Activated CD4-positive, CD25-positive, alpha-beta regulatory T cell treated with anti-CD3 and anti-CD28 coated beads, Interleukin-2, amount 50 U/mL, for 72 hours (primary cell): Measurements from ENCODE around the gene FUNDC1.
"Not testable (repeated sequence)": the region's sequence is repeated elsewhere in the genome, so short reads cannot be mapped to it uniquely, and the experiment has no call there.

Experiments
- DNase-seq: peaks from one replicate; pipeline ENCODE4 v3.0.0; 2021

The FUNDC1 gene, protein sequence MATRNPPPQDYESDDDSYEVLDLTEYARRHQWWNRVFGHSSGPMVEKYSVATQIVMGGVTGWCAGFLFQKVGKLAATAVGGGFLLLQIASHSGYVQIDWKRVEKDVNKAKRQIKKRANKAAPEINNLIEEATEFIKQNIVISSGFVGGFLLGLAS

DNA sequence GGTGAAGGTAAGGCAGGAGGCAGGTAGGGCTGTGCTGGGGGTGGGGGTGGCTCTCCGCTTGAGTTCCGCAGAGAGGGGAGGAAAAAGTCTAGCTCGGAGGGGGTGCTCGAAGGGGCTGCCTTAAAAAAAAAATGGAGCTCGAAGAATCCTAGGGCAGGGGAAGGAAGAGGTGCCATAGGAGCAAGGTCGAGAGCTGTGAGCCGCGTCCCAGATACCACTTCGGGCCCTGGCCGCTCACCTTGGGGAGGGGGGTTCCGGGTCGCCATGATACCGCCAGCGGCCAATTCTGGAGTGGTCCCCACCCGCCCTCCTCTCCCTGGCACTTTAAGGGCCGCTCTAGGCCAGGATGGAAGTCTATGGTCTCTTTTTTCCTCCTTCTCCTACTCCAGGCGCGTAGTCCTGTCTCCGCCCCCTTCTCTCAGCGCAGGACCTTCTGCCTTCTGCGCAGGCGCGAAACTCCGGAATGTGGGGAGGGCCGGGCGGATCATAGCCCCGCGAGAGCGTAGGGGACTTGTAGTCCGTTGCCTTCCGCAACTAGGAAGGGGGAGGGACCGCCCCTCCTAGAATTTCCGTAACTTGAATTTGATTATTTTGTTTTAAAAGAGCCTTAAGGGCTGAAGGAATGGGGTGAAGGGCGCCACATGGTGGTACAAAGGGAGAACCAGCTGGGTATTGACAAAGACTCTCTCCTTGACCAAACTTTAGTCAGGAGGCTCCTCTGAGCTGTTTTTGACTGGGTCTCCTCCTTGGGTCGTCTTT is at the start of gene FUNDC1:
FUNDC1 (minus strand) TSS at position 293 of the 759 bp plus-strand sequence; CDS start at position 266, 27 bp downstream.
- DNase-seq: peak; percentile 93

DNA sequence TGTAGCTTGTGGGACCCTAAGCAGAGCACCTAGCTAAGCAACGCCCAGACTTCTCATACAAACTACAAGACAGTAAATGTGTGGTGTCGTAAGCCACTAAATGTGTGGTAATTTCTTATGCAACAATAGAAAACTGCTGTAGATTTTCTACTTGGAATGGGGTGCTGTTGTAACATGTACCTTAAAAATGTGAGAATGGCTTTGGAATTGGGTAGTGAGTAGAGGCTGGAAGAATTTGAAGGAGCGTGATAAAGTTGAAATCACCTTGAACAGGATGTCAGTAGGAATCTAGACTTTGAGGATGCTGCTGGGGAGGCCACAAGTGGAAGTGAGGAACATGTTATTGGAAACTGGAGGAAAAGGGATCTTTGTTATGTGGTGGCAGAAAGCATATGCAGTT is 43.2 kb upstream of the FUNDC1 start:
- DNase-seq: no peak

DNA sequence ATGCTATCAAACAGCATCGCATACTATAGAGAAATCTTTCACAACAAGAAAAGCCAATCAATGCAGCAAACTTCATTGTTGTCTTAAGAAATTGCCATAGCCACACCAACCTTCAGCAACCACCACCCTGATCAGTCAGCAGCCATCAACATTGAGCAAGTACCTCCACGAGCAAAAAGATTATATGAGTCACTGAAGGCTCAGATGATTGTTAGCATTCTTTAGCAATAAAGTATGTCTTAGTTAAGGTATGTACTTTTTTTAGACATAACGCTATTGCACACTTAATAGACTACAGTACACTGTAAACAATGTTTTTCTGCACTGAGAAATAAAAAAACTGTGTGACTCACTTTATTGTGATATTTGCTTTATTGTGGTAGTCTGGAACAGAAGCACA is 37.8 kb upstream of the FUNDC1 start:
- no peak for DNase-seq

DNA sequence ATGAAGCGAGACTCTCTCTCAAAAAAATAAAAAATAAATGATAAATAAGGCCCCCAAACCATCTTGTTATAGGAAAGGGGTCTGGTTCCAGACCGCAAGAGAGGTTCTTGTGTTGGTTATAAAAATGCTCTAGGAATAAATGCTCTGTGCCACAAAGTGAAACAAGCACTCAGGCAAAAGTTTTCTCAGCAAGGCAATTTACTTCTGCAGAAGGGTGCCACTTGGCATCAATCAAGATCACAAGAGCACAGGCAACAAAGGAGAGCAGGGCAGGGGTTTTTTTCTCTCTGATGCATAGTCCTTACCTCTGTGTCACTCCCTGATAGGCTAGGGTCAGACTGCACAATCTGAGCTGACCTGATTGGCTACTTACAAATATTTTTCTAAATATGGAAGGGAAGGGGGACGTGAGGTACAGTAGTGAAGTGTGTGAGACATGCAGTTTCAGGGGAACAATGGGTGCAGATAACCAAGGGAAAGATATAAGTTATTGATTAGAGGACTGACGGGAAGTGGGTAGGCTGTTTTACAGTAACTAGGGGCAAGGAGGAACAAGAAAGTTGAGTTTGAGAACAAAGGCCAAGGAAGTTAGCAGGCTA is 29.8 kb upstream of the FUNDC1 start:
- DNase-seq: no peak

DNA sequence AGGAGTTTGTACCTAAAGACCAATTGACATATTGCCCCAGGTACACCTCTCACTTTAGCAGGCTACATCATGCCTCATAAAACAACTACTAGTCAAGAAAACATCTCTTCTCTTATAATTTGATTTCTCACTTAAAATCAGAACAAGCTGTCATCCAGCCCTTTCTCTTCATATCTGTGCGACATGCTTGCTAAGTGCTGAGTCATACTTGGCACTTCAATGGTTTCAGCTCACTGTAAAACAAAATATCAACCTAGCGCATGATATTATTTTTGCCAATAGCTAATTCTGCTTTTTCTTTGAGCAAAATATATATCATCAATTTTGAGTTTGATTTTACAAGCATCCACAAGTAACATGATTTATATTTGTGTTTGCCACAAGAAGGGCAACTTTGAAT is 27.9 kb upstream of the FUNDC1 start:
- no peak for DNase-seq

DNA sequence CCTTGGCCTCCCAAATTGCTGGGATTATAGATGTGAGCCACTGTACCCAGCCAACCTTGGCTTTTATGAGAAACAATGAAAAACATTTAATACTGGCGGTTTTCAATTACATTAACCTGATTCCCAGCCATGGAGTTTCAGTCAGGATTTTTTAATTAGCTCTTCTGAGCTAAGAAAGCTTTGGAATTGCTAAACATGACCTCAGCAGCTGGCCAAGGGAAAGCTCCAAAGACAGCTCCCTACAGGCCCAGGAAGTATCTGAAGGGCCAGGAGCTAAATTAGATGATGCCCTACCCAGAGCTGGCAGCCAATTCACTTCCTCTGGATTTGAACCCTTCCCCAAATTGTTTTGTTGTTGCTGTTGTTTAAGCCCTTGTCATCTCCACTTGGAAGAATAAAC is 26.5 kb upstream of the FUNDC1 start:
- DNase-seq: no peak

DNA sequence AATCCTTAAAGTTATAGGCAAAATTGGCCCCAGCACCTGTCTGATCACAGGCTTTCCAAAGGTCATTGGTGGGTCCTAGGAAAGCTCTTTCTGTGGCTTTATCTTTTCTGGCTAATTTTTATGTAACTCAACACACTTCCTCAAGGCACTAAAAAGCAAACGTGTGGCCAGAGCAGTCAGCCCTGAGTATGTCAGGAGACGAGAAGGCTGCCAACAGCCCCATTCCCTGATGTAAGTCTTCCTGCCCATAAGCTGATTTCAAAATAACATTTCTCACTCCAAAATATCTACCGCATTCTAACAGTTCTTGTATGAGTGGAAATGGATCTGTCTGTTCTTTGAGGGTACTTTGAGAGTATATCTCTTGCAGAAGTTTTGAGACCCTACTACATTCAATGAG is 25.5 kb upstream of the FUNDC1 start:
- DNase-seq: no peak

DNA sequence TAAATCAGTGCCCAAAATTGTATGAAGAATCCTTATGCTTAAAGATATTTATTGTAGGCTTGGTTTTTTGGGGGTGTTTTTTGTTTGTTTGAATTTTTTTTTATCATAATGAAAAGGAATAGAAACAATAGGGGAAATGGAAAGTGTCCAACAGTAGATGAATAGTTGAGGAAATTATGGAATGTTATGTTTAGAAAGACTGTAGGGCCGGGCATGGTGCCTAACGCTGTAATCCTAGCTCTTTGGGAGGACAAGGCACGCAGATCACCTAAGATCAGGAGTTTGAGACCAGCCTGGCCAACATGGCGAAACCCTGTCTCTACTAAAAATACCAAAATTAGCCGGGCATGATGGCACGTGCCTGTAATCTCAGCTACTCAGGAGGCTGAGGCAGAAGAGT is 19.2 kb upstream of the FUNDC1 start:
- not testable (repeated sequence) for DNase-seq

DNA sequence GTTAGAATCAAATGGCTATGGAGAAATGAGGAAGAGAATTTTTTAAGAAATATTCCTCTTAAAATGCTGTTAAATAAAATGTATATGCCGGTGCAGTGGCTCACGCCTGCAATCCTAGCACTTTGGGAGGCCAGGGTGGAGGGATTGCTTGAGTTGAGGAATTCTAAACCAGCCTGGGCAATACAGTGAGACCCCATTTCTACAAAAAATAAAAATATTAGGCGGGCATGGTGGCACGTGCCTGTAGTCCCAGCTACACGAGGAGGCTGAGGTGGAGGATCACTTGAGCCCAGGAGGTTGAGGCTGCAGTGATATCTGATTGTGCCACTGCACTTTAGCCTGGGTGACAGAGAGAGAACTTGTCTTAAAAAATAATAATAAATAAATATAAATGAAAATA is 7.9 kb upstream of the FUNDC1 start:
- DNase-seq: no peak

DNA sequence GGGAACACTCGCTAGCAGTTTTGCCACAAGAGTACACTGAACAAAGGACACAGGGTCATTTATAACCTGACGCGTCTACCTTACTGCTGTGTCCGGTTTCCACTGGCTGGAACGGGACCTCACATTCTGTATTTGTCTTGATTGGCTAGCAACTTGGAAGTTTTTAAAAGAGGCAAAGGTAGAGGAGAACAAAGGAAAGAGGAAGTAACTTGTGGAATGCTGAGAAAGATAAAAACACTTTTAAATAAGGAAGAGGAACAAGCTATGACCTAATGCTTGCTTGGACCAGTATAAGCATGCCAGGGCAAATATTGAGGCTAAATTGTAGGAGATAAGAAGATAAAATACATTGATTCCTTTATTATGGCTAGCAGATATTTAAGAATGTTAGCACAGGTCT is 2.8 kb upstream of the FUNDC1 start:
- not testable (repeated sequence) for DNase-seq

DNA sequence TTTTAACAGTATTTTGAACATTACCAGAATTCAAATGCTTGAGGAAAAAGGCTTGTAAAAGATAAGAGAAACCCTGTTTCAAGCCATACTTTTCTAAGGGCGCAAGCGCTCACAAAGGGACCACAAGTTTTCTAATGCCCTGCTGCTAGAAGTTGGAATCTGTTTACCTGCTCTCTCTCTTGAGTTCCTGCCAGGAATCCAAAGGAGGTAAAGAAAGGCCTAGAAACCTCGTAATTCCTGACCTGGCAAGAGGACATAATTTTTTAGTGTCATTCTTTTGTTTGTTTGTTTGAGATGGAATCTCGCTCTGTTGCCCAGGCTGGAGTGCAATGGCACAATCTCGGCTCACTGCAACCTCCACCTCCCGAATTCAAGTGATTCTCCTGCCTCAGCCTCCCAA is 1.4 kb upstream of the FUNDC1 start:
- no peak for DNase-seq

DNA sequence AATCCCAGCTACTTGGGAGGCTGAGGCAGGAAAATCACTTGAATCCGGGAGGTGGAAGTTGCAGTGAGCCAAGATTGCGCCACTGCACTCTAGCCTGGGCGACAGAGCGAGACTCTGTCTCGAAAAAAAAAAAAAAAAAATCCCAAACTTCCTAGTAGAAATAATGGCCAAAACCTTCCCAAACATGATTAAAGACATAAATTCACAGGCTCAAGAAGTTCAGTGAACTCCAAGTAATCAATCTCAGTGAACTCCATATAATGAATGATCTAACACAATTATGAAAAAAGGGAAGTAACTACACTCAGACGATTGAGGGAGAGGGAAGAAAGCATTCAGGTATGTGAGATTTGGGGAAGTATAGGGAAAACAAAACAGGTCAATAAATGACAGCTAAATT is 6.5 kb downstream of the FUNDC1 start:
- DNase-seq: no peak

DNA sequence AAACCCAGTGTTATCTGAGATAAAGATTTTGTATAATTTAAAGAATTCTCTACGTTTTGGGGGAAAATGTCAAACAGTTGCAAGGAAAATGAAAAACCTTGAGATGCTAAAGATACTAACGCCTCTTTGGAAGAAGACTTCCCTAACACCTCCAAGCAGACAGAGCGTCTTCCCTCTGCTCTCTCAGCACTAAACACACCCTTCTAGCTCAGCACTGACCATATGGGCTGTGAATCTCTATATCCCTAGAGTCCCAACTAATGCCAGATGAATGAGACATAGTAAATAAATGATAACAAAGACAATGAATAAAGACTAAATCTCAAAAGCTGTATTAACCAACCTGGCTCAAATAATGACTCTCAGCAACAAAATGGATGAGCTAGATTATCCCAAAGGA is 13.3 kb downstream of the FUNDC1 start:
- DNase-seq: no peak

DNA sequence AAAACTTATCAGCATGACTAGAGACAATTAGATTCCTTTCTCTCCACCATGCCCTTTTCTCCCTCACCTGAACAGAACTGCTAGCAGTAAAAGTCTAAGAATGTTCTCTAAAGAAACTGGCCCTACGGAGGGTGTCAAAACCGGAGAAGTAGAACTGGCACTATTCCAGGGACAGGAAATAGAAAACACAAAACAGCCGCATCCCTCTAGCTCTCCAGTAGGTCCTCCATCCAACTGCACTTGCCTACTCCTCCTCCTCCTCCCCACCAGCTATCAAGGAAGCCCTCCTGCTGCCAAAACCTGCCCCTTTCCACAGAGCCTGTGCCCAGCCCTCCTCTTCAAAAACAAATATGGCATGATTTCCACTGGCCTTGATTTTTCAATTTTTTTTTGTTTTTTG is 28.4 kb downstream of the FUNDC1 start:
- no peak for DNase-seq

DNA sequence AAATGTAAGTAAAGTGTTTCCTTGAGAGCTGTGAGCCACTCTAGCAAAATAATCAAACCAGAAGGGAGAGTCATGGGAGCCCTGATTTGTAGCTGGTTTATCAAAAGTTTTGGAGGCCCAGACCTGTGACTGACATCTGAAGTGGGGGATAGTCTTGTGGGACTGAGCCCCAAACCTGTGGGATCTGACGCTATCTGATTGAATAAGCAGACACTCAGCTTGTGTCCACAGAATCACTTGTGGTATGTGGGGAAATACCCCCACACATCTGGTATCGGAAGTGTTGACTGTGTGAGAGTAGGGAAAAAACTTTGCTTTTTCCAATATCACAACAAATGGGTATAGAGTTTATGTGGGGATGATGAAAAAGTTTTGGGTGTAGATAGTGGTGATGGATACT is 35.4 kb downstream of the FUNDC1 start:
- DNase-seq: no peak

DNA sequence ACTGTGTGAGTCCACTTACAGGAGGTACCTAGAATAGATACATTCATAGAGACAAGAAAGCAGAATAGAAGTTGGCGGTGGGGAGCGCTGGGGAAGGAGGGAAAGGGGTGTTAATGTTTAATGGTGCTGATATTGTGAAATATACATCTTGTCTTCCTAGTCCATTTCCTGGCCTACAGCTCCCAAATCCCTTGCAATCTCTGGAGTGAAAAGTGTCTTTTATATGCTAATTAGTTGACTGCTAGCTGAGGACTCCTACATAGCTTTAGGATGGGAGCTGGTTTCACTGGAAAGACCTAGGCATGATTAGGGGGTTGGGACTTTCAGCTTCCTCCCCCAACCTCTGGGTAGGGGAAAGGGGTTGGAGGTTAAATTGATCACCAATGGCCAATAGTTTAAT is 36.0 kb downstream of the FUNDC1 start:
- no peak for DNase-seq

DNA sequence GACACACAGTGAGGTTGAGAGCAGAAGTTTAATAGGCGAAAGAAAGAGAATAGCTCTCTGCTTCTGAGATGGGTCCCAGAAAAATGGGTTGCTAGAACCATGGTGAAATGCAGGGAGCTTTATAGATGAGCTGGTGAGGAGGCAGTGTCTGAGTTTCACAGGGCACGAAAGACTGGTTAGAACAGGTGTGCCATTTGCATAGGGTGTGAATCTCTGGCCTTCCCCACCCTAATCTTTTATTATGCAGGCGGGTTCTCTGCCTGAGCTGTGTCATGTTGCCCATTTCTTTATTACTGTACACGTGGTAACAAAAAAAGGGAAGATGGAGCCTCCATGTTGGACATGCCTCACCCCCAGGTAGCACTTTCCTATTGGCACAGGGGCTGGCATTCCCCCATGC is 39.1 kb downstream of the FUNDC1 start:
- no peak for DNase-seq

DNA sequence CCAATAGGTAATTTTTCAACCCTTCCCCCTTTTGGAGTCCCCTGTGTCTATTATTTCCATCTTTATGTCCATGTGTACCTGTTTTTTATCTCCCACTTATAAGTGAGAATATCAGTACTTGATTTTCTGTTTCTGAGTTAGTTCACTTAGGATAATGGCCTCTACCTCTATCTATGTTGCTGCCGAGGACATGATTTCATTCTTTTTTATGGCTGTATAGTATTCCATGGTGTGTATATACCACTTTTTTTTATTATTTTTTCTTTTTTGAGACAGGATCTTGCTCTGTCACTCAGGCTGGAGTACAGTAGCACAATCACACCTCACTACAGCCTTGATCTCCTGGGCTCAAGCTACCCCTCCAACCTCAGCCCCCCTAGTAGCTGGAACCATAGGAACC is 47.6 kb downstream of the FUNDC1 start:
- DNase-seq: no peak

DNA sequence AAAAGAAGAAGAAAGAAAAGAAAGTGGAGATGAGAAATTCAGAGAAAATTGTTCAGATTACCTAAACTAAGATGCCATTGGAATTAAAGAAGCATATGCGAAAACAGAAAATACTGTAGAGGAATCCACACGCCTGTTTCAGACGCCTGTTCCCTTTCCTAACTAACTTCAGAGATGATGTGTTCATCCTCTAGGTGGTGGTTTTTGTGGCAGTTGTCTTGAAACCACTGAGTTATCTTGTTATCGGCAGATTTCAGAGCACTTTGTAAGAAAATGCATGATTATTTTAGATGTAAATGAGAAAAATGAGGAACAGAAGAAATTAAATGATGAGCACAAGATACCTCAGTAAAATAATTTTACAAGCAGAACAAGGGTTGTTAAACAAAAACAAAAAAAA is 48.3 kb downstream of the FUNDC1 start:
- DNase-seq: no peak

DNA sequence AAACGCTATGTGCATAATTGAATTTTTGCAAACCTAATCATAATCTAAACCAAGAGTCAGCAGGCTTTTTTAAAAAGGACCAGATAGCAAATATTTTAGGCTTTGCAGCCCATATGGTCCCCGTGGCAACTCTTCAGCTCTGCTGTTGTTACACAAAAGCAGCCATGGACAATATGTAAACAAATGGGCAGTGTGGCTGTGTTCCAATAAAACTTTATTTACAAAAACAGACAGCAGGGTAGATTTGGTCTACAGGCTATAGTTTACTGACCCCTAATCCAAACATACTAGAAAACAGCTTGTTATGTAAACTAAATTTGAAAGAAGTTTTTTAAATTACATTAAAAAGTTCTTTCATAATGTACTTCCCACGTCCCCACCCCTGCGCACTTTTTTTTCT is 53.1 kb downstream of the FUNDC1 start:
- no peak for DNase-seq

DNA sequence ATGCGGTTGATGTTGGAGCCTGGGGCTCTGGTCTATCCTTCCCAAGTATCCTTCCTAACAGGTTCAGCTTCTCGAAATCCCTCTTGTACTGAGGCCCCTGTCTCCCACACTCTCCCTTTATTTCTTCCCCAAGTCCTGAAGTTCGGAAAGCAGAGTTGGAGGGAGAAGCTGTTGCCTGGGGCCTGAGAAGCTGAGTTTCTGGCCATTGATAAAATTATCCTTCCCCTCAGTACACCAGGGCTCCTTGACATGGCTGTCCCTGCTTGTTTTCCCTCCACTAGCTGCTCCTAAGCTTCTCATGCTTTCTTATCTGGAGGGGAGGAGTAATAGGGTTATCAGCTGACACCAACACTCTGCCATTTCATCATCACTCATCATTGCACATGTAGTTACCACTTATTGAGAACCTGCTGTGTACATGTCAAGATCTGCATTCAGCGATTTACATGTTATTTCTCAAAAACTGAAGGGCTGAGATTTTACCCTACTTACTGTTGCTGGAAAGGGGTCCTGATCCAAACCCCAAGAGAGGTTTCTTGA is 58.0 kb downstream of the FUNDC1 start:
- no peak for DNase-seq

DNA sequence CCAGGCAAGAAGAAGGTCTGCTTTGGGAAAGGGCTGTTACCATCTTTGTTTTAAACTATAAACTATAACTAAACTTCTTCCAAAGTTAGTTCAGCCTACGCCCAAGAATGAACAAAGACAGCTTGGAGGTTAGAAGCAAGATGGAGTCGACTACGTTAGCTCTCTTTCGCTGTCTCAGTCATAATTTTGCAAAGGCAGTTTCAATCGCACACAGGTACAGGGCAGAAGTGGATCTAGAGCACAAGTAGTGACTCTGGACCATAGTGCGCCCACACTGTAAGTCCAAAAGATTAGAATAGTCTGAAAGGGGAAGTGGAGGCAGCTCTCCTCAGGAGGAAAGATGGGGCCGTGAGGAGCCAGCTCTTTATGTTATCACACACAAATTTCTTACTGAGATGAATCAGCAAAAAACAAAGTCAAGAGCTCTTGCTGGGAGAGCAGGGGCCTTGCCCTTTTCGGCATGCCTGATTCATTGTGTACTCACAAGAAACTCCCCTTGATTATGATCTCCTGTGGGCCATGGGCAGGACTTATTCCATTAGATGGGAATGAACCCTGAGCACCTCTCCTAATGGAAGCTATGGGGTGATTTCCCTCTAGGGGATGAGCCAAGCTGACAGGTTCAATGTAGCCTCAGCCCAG is 58.6 kb downstream of the FUNDC1 start:
- no peak for DNase-seq

DNA sequence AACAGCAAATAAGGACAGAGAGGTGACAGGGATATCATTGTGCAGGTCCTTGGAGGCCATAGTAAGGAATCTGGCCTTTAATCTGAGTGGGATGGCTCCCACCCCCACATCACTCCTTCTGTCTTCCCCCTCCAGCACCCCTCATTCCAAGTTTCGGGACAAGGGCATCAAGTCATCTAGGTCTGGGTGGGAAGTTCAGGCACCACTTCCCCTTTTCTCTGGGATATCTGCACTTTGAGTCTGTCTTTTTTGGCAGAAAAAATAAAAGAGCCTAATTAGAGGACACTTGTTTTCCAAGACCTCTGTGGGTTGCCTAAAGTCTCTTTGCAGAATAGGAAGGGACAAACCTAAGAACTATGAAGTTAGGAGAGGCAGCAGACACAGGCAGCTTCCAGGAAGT is 60.1 kb downstream of the FUNDC1 start:
- no peak for DNase-seq

DNA sequence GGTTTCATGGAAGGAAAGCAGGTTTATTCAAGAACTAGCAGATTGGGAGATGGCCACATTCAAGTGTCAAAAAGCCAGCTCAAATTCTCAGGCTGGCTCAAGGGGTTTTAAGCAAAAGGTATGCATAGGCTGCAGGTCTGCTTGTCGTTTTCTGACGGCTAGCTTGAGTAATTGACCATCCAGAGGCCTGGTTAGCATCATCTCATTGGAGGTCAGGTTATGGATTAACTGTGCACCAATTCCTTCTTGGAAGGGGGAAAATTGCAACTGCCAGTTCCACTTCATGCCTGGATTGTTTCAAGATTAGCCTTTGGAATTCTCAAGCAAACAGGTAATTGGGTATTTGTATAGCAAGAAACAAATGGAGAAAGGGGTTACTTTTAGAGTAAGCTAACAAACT is 62.1 kb downstream of the FUNDC1 start:
- no peak for DNase-seq
